ENCODE measurements around the gene SUGCT. TPM values are rescaled to one million over a fixed set of nuclear protein-coding genes. Genes with fewer than 3 reads are reported as not detected.

Gene SUGCT
- total and polyA plus RNA-seq, 2 of the 8 experiments (the other 6 are each of a cell fraction or from before 2014, with no cell fraction given) = 2.8 to 5.4 TPM

DNA sequence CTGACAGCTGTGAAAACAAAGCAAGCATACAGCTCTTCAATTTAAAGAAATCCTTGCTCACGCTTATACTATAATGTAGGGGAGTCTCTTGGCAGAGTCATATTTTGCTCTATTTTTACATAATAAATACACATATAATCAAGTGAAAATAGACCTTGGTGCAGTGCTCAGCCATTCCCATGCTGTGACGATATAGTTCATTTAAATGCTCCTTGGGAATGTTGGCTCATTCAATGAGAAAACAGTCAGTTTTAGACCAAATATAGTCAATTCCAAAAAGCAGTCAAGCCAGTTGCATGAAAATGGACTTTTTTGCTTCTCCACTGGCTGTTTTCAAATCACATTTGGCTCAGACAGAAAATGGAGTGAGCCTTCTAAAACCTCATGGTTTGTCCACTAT is 587.4 kb downstream of the SUGCT start (continued):
- TF ChIP-seq SP2 (IDR thresholded peaks at IDR 0.05; ENCODE audit: low read length) (no peak), BRCA1 (IDR thresholded peaks at IDR 0.05; ENCODE audit: low read depth, low read length) (no peak)
